Adipose tissue (tissue), 3 donors: ENCODE measurements around the gene ZNF445. TPM values are rescaled to one million over a fixed set of nuclear protein-coding genes. Genes with fewer than 3 reads are reported as not detected.
A peak's percentile ranks its signal among the peaks of the same experiment; 100 is the strongest.
"Not testable (repeated sequence)": the region's sequence is repeated elsewhere in the genome, so short reads cannot be mapped to it uniquely, and the experiment has no call there.

Source experiments
- H3K27ac ChIP-seq: one replicate; pipeline ENCODE4 v1.5.1; 2013; ENCODE audit warnings: low read depth, low read length
- WGBS, 3 donors: extraction: QIAGEN DNeasy Blood & Tissue Kit; methylation state at CpG; one replicate each; pipeline ENCODE4 v1.1.7; 2013; 5-methylcytosine and 5-hydroxymethylcytosine counted together
- polyA plus RNA-seq, 3 donors: library from polyadenylated mRNA; stranded (reverse); fragments of 200-250 nt; gene quantifications; one replicate each; pipeline ENCODE4 v1.2.3, GENCODE V29; 2013
- donor health status: healthy with polysubstance abuse.
- donor health status: Bipolar disorder and iron deficiency.
- donor health status: healthy.

ZNF445 gene
- polyA plus RNA-seq: 1 to 10 TPM; 2.2 to 5.8 (median 2.8) TPM

- WGBS, 3 donors: 1% methylated on average over 50 to 69 of the region's 69 CpGs
- H3K27ac ChIP-seq: no peak within 1 kb of the TSS
These were observed at the start of gene ZNF445 for GRCh38 chr3:44477312-44478030. TSS of gene ZNF445 (minus strand) at chr3:44477670. CDS start at chr3:44455549, 22,121 bp downstream.

- peak overlapping the region; percentile 40 for H3K27ac ChIP-seq
- WGBS, 3 donors: 80 to 85% (median 84%) methylated on average over 5 of the region's 5 CpGs
These were observed 47.6 kb upstream of the ZNF445 start for GRCh38 chr3:44525060-44525459.

- WGBS, 3 donors: 31 to 44% (median 32%) methylated on average over 7 of the region's 7 CpGs
- H3K27ac ChIP-seq: no peak overlapping the region
These were observed 45.0 kb upstream of the ZNF445 start for GRCh38 chr3:44522494-44522933.

GRCh38 chr3:44521721-44522120 is 44.3 kb upstream of the ZNF445 start:
- H3K27ac ChIP-seq: no peak overlapping the region
- 90% methylated on average over 2 to 3 of the region's 3 CpGs for WGBS, 3 donors

GRCh38 chr3:44518782-44519156 is 41.3 kb upstream of the ZNF445 start:
- WGBS, 3 donors: 45 to 51% (median 50%) methylated on average over 2 of the region's 2 CpGs
- no peak overlapping the region for H3K27ac ChIP-seq

GRCh38 chr3:44516230-44516629 is 38.8 kb upstream of the ZNF445 start:
- no peak overlapping the region for H3K27ac ChIP-seq
- 34 to 72% (median 36%) methylated on average over 2 of the region's 3 CpGs for WGBS, 3 donors

GRCh38 chr3:44513513-44513912 is 36.0 kb upstream of the ZNF445 start:
- no peak overlapping the region for H3K27ac ChIP-seq
- 33 to 46% (median 41%) methylated on average over 3 of the region's 3 CpGs for WGBS, 3 donors

GRCh38 chr3:44511238-44511566 is 33.7 kb upstream of the ZNF445 start:
- WGBS, 3 donors: 30 to 42% (median 40%) methylated on average over 4 of the region's 4 CpGs
- peak overlapping the region; percentile 3 for H3K27ac ChIP-seq

GRCh38 chr3:44510000-44510368 is 32.5 kb upstream of the ZNF445 start:
- WGBS, 3 donors: 0% methylated on average over 6 of the region's 6 CpGs
- H3K27ac ChIP-seq: no peak overlapping the region

GRCh38 chr3:44509393-44509921 is 32.0 kb upstream of the ZNF445 start:
- WGBS, 3 donors: 51 to 61% (median 57%) methylated on average over 2 of the region's 2 CpGs
- H3K27ac ChIP-seq: no peak overlapping the region

GRCh38 chr3:44506961-44507360 is 29.5 kb upstream of the ZNF445 start:
- no peak overlapping the region for H3K27ac ChIP-seq
- 93 to 94% (median 94%) methylated on average over 5 of the region's 5 CpGs for WGBS, 3 donors

- WGBS, 3 donors: 88 to 93% (median 92%) methylated on average over 3 of the region's 3 CpGs
- H3K27ac ChIP-seq: no peak overlapping the region
These were observed 29.1 kb upstream of the ZNF445 start for GRCh38 chr3:44506556-44506955.

GRCh38 chr3:44504566-44504965 is 27.1 kb upstream of the ZNF445 start:
- WGBS, 3 donors: 93 to 100% (median 98%) methylated on average over 1 of the region's 1 CpG
- no peak overlapping the region for H3K27ac ChIP-seq

GRCh38 chr3:44503178-44503577 is 25.7 kb upstream of the ZNF445 start:
- WGBS, 3 donors: 95 to 96% (median 95%) methylated on average over 2 of the region's 2 CpGs

GRCh38 chr3:44501971-44502370 is 24.5 kb upstream of the ZNF445 start:
- 86 to 100% (median 92%) methylated on average over 3 of the region's 3 CpGs for WGBS, 3 donors

More at GRCh38 chr3:44503178-44503577, 25.7 kb upstream of the ZNF445 start:
- H3K27ac ChIP-seq: not testable (repeated sequence)

GRCh38 chr3:44499899-44500168 is 22.4 kb upstream of the ZNF445 start:
- WGBS, 3 donors: 96 to 98% (median 96%) methylated on average over 4 of the region's 4 CpGs
- H3K27ac ChIP-seq: not testable (repeated sequence)

More at GRCh38 chr3:44501971-44502370, 24.5 kb upstream of the ZNF445 start:
- no peak overlapping the region for H3K27ac ChIP-seq

- WGBS, 3 donors: 99% methylated on average over 8 of the region's 8 CpGs
These were observed 21.9 kb upstream of the ZNF445 start for GRCh38 chr3:44499149-44499898.

GRCh38 chr3:44495636-44496415 is 18.4 kb upstream of the ZNF445 start:
- H3K27ac ChIP-seq: no peak overlapping the region
- WGBS, 3 donors: 98 to 99% (median 98%) methylated on average over 6 of the region's 6 CpGs

More at GRCh38 chr3:44499149-44499898, 21.9 kb upstream of the ZNF445 start:
- H3K27ac ChIP-seq: no peak overlapping the region

GRCh38 chr3:44492496-44492895 is 15.0 kb upstream of the ZNF445 start:
- WGBS, 3 donors: 96 to 100% (median 97%) methylated on average over 1 of the region's 1 CpG
- H3K27ac ChIP-seq: no peak overlapping the region
